ENCODE measurements around the gene NUDT3. TPM values are rescaled to one million over a fixed set of nuclear protein-coding genes. Genes with fewer than 3 reads are reported as not detected.

The NUDT3 gene
- total and polyA plus RNA-seq, 9 of the 15 experiments (the other 6 are each of a cell fraction or from before 2014, with no cell fraction given): 5.4 to 81.2 (median 56.4) TPM

GRCh38 chr6:34437644-34437970, 45.1 kb upstream of the NUDT3 start:
- FAIRE-seq (no peak), DNase-seq (ENCODE audit: extremely low read depth in 1 of 4, low spot score in 3 of 4) (no peak), ATAC-seq (no peak)
- CTCF ChIA-PET (ENCODE audit: low intra/inter-chr PET ratio): no interaction called here
- Histone ChIP-seq H3K9ac (ENCODE audit: insufficient read depth in 1 of 2, low read depth in 2 of 2, low read length in 2 of 2) (no peak overlapping the region), H2AFZ (ENCODE audit: low read depth, low read length) (no peak overlapping the region), H3K4me2 (ENCODE audit: insufficient read depth, low read length) (no peak overlapping the region), H3K9me3 (replicated peaks; ENCODE audit: control insufficient read depth, insufficient read depth, low read depth, low read length) (peaks cover 2% of the 10 kb centered on the region; the same call in 1 of the 2 replicates), H3K4me3 (no peak overlapping the region), H3K27me3 (ENCODE audit: control insufficient read depth in 2 of 2, insufficient read depth in 2 of 2, low read length in 2 of 2) (no peaks in the 10 kb centered on the region), H4K20me1 (replicated peaks; ENCODE audit: control insufficient read depth, insufficient read depth, low read length) (no peaks in the 10 kb centered on the region), H3K27ac (ENCODE audit: extremely low read depth, low read depth, low read length) (no peak overlapping the region), H3K9me1 (ENCODE audit: control insufficient read depth, insufficient read depth, low read length) (no peaks in the 10 kb centered on the region), H3K36me3 (ENCODE audit: control insufficient read depth, insufficient read depth, low read length) (no peaks in the 10 kb centered on the region), H3K4me1 (replicated peaks in 1 of 2; ENCODE audit: control insufficient read depth in 2 of 2, insufficient read depth in 2 of 2, low read length in 2 of 2) (no peaks in the 10 kb centered on the region), H3K79me2 (ENCODE audit: control insufficient read depth, insufficient read depth, low read length) (no peaks in the 10 kb centered on the region)
- in situ Hi-C loops (cut with MboI): no loop called here
- 0% methylated on average over 1 of the region's 1 CpG for WGBS (ENCODE audit: insufficient coverage, low coverage, missing lambda C conversion rate)
- intact Hi-C loops (cut with micrococcal nuclease): no loop called here
- POLR2A ChIA-PET: interaction anchor here (0.5 to 1.8 kb wide), 3 partner anchors 9 to 654 kb away, joined by 3 to 5 read pairs (median 4); no protein-coding TSS in a partner anchor
- BruUV-seq (replicated peaks): no TSS peak
- TF ChIP-seq ZFPM2 (CRISPR knock-in tag; IDR thresholded peaks at IDR 0.05) (no peak), STAT6 (CRISPR knock-in tag; IDR thresholded peaks at IDR 0.05) (no peak)
